GM19328 (cell line): ENCODE data around the gene PLPPR1.
"Not testable (repeated sequence)": the region's sequence is repeated elsewhere in the genome, so short reads cannot be mapped to it uniquely, and the experiment has no call there.

Experiments
- ATAC-seq: cut with Tn5 transposase; IDR thresholded peaks from one replicate; pipeline ENCODE4 v1.9.1; 2021; ENCODE audit warnings: mild to moderate bottlenecking, moderate library complexity; ENCODE audit not compliant: unreplicated experiment

PLPPR1 gene

GRCh38 chr9:101121836-101122399 lies 93.4 kb downstream of the PLPPR1 start:
- ATAC-seq = no peak

GRCh38 chr9:101126556-101126955 lies 98.0 kb downstream of the PLPPR1 start:
- no peak for ATAC-seq

GRCh38 chr9:101127369-101127768 lies 98.8 kb downstream of the PLPPR1 start:
- ATAC-seq = not testable (repeated sequence)

GRCh38 chr9:101128623-101129022 lies 100.1 kb downstream of the PLPPR1 start:
- no peak for ATAC-seq

GRCh38 chr9:101130054-101130453 lies 101.5 kb downstream of the PLPPR1 start:
- ATAC-seq = no peak

- ATAC-seq = no peak
Measured at GRCh38 chr9:101131326-101131725, 102.8 kb downstream of the PLPPR1 start.

- ATAC-seq = no peak
Measured at GRCh38 chr9:101132801-101133200, 104.3 kb downstream of the PLPPR1 start.

GRCh38 chr9:101138509-101138908 lies 110.0 kb downstream of the PLPPR1 start:
- no peak for ATAC-seq

- ATAC-seq = no peak
Measured at GRCh38 chr9:101139082-101139481, 110.6 kb downstream of the PLPPR1 start.

GRCh38 chr9:101140764-101141163 lies 112.2 kb downstream of the PLPPR1 start:
- no peak for ATAC-seq

- ATAC-seq = no peak
Measured at GRCh38 chr9:101146508-101146907, 118.0 kb downstream of the PLPPR1 start.

- no peak for ATAC-seq
Measured at GRCh38 chr9:101148344-101148743, 119.8 kb downstream of the PLPPR1 start.

- no peak for ATAC-seq
Measured at GRCh38 chr9:101158361-101158760, 129.8 kb downstream of the PLPPR1 start.

- ATAC-seq = no peak
Measured at GRCh38 chr9:101162231-101162630, 133.7 kb downstream of the PLPPR1 start.

- no peak for ATAC-seq
Measured at GRCh38 chr9:101165131-101165530, 136.6 kb downstream of the PLPPR1 start.

- ATAC-seq = no peak
Measured at GRCh38 chr9:101167490-101168134, 139.1 kb downstream of the PLPPR1 start.

- no peak for ATAC-seq
Measured at GRCh38 chr9:101172616-101173015, 144.1 kb downstream of the PLPPR1 start.

- ATAC-seq = no peak
Measured at GRCh38 chr9:101173907-101174306, 145.4 kb downstream of the PLPPR1 start.

- ATAC-seq = no peak
Measured at GRCh38 chr9:101176384-101176783, 147.9 kb downstream of the PLPPR1 start.

- ATAC-seq = no peak
Measured at GRCh38 chr9:101184813-101185278, 156.3 kb downstream of the PLPPR1 start.

GRCh38 chr9:101191723-101192122 lies 163.2 kb downstream of the PLPPR1 start:
- ATAC-seq = no peak

- no peak for ATAC-seq
Measured at GRCh38 chr9:101197026-101197425, 168.5 kb downstream of the PLPPR1 start.

GRCh38 chr9:101200852-101201251 lies 172.3 kb downstream of the PLPPR1 start:
- no peak for ATAC-seq
